VCaP (cell line): ENCODE measurements around the gene TEAD1.

Source experiments
- H3K27ac ChIP-seq: fragments of 450-650 bp; 2 replicates; pipeline ENCODE4 v1.5.1; 2017
- TF ChIP-seq, protein P1 (sequence below): fragments of 450-650 bp; conservative IDR thresholded peaks from 2 replicates; pipeline ENCODE4 v1.5.1; 2017; ENCODE audit warnings: mild to moderate bottlenecking, moderate library complexity

TEAD1 gene

DNA sequence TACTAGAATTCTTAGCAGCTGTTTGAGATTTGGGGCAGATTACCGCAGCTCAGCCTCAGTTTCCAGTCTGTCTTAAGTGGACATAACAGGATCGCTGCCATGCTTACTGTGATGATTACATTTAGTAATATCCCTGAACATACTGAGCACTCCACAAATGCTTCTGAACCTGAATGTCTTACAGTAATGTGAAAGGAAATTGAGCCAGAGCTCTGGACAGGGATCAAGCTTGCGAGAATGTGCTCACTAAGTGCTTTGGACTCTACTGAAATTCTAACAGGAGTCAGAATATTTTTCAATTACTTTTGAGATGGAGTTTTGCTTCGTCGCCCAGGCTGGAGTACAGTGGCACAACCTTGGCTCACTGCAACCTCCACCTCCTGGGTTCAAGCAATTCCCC lies 216.3 kb downstream of the TEAD1 start:
- TF ChIP-seq, protein P1, sequence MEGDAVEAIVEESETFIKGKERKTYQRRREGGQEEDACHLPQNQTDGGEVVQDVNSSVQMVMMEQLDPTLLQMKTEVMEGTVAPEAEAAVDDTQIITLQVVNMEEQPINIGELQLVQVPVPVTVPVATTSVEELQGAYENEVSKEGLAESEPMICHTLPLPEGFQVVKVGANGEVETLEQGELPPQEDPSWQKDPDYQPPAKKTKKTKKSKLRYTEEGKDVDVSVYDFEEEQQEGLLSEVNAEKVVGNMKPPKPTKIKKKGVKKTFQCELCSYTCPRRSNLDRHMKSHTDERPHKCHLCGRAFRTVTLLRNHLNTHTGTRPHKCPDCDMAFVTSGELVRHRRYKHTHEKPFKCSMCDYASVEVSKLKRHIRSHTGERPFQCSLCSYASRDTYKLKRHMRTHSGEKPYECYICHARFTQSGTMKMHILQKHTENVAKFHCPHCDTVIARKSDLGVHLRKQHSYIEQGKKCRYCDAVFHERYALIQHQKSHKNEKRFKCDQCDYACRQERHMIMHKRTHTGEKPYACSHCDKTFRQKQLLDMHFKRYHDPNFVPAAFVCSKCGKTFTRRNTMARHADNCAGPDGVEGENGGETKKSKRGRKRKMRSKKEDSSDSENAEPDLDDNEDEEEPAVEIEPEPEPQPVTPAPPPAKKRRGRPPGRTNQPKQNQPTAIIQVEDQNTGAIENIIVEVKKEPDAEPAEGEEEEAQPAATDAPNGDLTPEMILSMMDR: no peak
- no peak overlapping the region for H3K27ac ChIP-seq

DNA sequence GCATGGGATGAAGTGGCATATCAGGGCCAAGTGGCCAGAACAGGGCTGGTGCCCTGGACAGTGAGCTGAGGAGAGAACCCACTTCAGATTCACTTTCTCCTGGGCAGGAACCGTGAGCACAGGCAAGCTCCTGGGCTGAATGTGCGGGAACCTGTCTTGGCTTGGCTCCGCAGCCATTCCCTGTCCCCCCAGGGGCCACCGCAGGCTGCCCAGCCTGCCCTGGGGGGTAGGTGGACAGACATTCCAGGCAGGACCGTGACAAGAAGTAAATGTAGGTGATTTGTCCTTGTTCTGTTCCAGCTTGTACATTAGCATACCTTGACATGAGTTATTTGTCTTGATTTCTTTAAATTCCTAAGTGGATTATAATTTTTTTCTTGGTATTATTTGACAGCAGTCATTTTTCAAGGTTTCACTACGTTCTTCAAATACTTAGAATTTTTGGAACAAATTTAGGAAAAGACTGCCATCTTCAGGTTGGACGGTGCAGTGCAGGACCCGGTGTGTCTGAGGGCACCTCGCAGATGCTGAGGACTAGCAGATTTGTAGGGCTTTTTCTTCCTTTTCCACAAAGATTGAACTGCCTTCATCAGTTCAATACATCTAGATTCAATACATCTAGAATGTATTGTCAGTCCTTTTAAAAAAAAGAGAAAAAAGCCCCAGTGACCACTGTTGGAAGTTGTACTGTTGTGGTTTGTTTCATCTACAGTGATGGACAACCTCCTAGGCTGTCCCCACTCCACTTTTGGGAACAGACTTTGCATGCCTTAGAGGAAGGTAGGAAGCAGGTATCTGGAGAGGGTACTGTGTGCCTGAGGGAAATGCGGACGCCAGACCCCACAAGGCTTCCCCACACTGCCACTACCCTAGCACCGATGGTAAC lies 219.8 kb downstream of the TEAD1 start:
- TF ChIP-seq, protein P1: peak; percentile 81
- no peak overlapping the region for H3K27ac ChIP-seq

DNA sequence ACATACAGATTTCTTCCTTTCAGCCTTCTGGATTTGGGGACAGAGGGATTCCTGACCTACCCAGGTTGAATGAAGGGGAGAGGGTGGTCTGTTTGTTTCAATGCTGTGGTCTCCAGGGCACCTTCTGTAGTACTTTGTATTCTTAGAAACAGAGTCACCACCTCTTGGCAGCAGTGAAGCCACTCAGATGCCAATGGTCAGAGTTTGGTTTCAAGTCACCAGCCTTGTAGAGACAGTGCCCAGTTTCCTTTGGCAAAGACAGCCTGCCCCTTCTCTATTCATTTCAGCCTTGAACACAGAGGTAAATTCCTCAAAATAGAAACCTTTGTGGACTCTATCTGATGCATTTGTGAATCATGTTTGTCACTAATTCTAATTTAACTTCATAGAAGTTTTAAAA lies 223.2 kb downstream of the TEAD1 start:
- H3K27ac ChIP-seq: no peak overlapping the region
- TF ChIP-seq, protein P1: no peak

DNA sequence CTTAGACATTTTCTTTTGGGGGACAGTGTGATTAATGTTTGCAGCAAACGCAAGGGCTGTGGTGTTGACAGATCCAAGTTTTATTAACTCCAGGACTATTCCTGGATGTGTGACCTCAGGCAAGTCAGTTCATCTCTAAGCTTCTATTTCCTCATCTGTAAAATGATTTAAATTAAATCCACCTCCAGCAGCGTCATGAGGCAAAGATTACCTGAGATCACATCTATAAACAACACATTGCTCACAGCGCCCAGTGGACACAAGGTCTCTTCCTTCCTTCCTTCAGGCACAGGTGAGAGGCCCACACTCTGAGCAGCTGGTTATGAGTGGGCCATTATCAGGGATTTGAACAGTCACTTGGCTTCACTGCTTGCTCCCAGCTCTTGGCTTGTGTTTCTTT lies 223.6 kb downstream of the TEAD1 start:
- no peak overlapping the region for H3K27ac ChIP-seq
- TF ChIP-seq, protein P1: no peak

DNA sequence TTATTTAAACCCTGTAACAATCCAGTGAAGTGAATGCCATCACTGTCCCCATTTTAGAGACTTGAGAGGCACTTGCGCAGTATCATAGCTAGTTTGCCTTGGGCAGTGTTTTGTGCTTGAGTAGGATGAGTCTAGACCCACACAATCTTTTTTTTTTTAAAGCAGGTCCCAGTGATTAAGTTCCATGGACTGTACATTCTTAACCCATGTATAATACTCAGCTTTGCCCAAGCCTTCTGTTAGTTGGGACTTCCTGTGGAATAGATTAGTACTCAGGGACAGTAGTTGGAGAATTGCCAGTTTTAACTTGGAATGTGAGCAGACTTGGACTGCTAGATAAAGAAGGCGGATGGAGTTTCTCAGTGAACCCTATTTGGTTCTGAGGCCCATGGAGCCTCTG lies 226.3 kb downstream of the TEAD1 start:
- TF ChIP-seq, protein P1: no peak
- H3K27ac ChIP-seq: no peak overlapping the region

DNA sequence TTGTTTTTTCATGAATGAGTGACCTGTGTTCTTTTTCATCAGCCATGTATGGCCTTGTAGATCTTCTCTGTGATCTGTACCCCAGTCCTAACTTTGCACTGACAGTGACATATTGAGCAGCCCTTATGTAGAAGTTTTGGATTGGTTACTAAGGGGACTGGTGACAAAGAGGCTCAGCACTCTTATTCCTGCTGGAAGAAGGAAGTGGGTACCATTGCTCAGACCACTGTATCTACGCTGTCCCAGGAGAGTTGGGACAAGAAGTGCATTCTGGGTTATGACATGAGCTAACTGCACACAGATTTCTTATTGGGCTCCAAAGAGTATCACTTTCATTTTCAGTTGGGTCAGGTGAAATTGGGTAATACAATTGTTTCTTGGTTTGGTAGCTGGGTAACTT lies 227.1 kb downstream of the TEAD1 start:
- TF ChIP-seq, protein P1: no peak
- no peak overlapping the region for H3K27ac ChIP-seq

DNA sequence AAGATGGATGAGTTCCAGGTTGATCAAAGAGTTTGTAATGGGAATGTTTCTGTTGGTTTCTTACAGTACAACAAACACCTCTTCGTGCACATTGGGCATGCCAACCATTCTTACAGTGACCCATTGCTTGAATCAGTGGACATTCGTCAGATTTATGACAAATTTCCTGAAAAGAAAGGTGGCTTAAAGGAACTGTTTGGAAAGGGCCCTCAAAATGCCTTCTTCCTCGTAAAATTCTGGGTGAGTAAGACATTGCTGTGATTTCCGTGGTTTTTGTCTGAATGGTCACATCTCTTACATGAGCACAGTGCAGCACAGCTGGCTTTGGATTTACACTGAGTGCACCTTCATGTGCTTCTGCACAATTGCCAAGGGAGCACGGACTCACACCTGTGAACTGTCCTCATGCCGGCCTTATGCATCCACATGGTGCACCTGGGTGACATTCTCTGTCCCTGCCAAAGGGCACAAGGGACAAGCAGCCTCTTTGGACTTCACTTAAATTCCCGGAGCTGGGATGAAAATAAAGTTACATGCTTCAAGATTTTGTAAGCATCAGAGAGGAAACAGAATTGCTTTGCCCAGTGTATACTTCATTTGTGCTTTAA lies 227.8 kb downstream of the TEAD1 start:
- TF ChIP-seq, protein P1: no peak
- no peak overlapping the region for H3K27ac ChIP-seq
